Retinal pigment epithelial cell (primary cell): ENCODE measurements around the gene TBC1D20.

ENCODE experiments used
- DNase-seq: peaks from one replicate; pipeline ENCODE4 v3.0.0-alpha.2; 2010; ENCODE audit warnings: low read depth
- H3K4me3 ChIP-seq: 2 replicates; pipeline ENCODE4 v1.5.1; 2011; ENCODE audit warnings: mild to moderate bottlenecking, low read length, control low read depth, moderate library complexity
- TF ChIP-seq, protein P1 (sequence below): conservative IDR thresholded peaks from 2 replicates; pipeline ENCODE4 v1.5.1; 2011; ENCODE audit warnings: low read depth, low read length, control low read depth, inconsistent platforms

The TBC1D20 gene

DNA sequence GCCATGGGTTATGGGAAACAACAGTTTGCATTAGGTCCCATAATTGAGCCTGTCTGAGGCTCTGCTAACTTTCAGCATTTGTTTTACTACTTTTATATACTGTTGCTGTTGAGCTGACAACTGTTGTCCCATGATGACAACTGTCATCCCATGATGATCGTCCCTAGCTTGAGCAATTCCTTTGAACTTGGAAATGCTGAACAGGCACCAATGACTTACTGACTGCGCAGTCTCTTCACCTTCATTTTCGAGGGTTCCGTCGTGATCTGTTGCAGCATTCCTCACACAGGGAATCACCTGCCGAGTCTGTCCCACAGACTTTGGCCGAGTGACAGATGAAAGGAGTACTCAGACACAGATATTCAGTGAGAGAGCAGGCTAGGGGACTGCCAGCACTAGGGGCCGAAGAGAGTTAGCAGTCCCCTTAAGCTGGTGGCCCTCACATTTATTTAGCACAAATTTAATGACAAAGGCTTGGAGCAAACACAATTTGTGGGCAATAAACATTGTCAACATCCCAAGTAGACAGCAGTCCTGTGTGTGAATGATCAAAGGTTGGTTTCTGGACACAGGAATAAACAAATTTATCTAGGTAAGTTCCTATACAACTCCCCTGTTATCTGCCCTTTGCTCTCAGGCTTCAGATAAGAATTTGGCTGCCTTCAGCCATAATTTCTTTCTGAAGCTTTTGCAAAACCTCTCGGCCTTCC, 10.0 kb upstream of the TBC1D20 start:
- H3K4me3 ChIP-seq, result no peak overlapping the region
- TF ChIP-seq, protein P1, sequence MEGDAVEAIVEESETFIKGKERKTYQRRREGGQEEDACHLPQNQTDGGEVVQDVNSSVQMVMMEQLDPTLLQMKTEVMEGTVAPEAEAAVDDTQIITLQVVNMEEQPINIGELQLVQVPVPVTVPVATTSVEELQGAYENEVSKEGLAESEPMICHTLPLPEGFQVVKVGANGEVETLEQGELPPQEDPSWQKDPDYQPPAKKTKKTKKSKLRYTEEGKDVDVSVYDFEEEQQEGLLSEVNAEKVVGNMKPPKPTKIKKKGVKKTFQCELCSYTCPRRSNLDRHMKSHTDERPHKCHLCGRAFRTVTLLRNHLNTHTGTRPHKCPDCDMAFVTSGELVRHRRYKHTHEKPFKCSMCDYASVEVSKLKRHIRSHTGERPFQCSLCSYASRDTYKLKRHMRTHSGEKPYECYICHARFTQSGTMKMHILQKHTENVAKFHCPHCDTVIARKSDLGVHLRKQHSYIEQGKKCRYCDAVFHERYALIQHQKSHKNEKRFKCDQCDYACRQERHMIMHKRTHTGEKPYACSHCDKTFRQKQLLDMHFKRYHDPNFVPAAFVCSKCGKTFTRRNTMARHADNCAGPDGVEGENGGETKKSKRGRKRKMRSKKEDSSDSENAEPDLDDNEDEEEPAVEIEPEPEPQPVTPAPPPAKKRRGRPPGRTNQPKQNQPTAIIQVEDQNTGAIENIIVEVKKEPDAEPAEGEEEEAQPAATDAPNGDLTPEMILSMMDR, result no peak
- no peak for DNase-seq

DNA sequence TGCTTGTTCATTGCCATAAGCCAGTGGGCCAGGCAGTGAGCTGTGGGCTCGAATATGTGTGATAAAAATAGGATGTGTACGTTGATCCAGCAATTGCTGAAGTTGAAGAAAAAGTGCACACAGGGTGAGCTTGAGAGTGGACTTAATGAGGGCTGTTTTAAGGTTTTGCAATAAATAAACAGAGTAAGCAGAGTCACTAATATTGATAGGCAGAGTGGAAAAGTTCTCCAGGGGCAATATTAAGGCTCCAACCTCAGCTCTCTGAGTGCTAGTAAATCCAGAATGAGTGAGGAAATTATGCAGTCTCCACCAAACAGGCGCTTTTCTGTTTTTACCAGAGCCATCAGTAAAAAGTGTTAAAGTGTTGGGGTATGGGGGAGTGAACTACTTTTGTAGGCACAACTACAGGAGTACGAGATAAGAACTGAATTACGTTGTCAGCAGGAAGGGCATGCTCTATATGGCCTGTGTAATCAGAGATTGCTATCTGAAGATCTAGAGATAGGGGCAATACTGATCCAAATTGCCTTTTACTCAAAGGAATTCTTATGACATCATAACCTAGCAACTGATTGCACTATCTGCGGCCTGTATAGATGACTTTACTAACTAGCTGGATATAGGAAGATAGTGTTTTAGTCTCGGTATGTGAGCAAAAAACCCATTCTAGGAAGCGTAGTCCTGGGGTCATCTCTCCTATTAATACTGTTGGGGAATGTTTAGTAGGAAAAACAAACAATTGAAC, 7.6 kb upstream of the TBC1D20 start:
- TF ChIP-seq, protein P1, result no peak
- H3K4me3 ChIP-seq, result no peak overlapping the region
- no peak for DNase-seq

DNA sequence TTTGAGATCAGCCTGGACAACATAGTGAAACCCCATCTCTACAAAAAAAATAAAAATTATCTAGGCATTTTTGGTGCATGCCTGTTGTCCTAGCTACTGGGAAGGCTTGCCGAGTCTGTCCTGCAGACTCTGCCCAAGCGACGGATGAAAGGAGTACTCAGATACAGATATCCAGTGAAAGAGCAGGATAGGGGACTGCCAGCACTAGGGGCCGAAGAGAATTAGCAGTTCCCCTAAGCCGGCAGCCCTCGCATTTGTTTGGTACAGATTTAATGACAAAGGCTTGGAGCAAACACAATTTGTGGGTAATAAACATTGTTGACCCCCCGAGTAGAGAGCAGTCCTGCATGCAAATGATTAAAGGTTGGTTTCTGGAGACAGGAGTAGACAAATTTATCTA, 5.4 kb upstream of the TBC1D20 start:
- H3K4me3 ChIP-seq, result no peak overlapping the region
- no peak for DNase-seq
- TF ChIP-seq, protein P1, result no peak

GRCh38 chr20:461254-462198, 807 bp downstream of the TBC1D20 start:
- TF ChIP-seq, protein P1, result no peak
- DNase-seq, result no peak
- H3K4me3 ChIP-seq, result peak overlapping the region; percentile 80

DNA sequence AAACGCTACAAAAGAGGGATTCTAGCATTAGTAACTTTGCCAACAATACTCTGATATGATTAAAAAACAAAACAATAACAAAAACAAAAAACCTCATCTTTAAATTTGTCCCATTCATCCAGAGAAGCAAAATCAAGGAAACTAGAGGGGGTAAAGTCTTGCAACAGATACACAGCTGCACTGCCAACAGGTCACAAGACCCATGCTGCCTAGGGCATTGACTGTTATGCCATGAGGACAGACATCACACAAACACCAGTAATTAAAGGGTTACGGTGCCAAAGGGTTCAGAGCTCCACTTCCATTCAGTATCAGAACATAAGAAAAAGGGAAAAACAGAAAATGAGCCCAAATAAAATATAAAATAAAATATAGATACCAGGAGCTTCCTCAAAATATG, 1.6 kb downstream of the TBC1D20 start:
- TF ChIP-seq, protein P1, result no peak
- H3K4me3 ChIP-seq, result peak overlapping the region; percentile 80
- no peak for DNase-seq

GRCh38 chr20:460180-460579, 2.2 kb downstream of the TBC1D20 start:
- DNase-seq, result no peak
- TF ChIP-seq, protein P1, result no peak
- no peak overlapping the region for H3K4me3 ChIP-seq
